ENCODE results near the gene ELAVL3. TPM values are rescaled to one million over a fixed set of nuclear protein-coding genes. Genes with fewer than 3 reads are reported as not detected.
"Not testable (repeated sequence)": the region's sequence is repeated elsewhere in the genome, so short reads cannot be mapped to it uniquely, and the experiment has no call there.

Gene ELAVL3
- total RNA-seq, 2 experiments from 2014 or later = 0.66 TPM; not detected in 1

DNA sequence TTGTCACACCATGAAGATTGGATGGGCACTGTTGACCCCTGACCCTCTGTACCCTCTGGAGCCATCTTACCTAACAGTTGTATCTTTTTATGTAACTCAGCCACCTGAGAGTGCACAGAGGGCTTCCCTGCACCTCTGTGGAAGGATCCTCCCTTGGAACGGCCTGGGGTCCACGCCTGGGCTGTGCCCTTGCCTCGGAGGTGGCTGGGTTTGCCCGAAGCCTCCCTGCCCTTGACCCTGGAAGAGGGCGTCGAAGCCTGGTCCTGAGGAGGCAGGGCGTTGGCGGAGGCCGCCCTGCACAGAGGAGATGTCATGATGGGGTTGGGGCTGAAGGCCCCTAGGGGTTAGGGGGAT is 46.2 kb downstream of the ELAVL3 start:
- H3K27ac ChIP-seq (ENCODE audit: low read depth in 1 of 2, low read length in 2 of 2) = peak overlapping the region; percentile 58 to 83
- ChIA-PET CTCF (interaction anchor here (0.6 to 3.7 kb wide), 15 partner anchors 8 to 776 kb away, joined by 3 to 38 read pairs (median 6); partner anchors contain the start of genes CCDC159, SWSAP1 and TMEM205), POLR2A (interaction anchor here (0.6 to 1.7 kb wide), 8 partner anchors 13 to 553 kb away, joined by 3 to 40 read pairs (median 6); partner anchors contain the start of genes ELOF1 and SWSAP1)
- H3K27me3 Mint-ChIP-seq = no peaks in the 10 kb centered on the region
- H3K36me3 Mint-ChIP-seq (ENCODE audit: low read depth) = peaks cover 32% of the 10 kb centered on the region
- H3K9me3 ChIP-seq (ENCODE audit: control insufficient read depth in 1 of 2, insufficient read depth in 1 of 2, low read length in 2 of 2) = no peaks in the 10 kb centered on the region
- H3K36me3 ChIP-seq (ENCODE audit: insufficient read depth, low read length) = peaks cover 21% of the 10 kb centered on the region
- H3K27me3 ChIP-seq (ENCODE audit: control insufficient read depth in 1 of 2, insufficient read depth in 2 of 2, low read length in 2 of 2) = no peaks in the 10 kb centered on the region
- ATAC-seq (ENCODE audit: poor library complexity) (peak; percentile 2), DNase-seq (no peak)
- intact Hi-C loops (cut with DNase I, micrococcal nuclease) = loop anchor here (1.0 to 10.0 kb wide), 8 partner anchors 48 to 303 kb away; partner anchors contain the start of genes CCDC159 (in 2 of the 2), ELAVL3 (in 2 of the 2), TMEM205 (in 2 of the 2) and ZNF823 (in 1 of the 2)
- H3K4me3 ChIP-seq (ENCODE audit: low read length) = peak overlapping the region; percentile 90
- peak overlapping the region; percentile 96 for H3K4me3 Mint-ChIP-seq
- no peaks in the 10 kb centered on the region for H3K9me3 Mint-ChIP-seq
- TF ChIP-seq, protein P1, sequence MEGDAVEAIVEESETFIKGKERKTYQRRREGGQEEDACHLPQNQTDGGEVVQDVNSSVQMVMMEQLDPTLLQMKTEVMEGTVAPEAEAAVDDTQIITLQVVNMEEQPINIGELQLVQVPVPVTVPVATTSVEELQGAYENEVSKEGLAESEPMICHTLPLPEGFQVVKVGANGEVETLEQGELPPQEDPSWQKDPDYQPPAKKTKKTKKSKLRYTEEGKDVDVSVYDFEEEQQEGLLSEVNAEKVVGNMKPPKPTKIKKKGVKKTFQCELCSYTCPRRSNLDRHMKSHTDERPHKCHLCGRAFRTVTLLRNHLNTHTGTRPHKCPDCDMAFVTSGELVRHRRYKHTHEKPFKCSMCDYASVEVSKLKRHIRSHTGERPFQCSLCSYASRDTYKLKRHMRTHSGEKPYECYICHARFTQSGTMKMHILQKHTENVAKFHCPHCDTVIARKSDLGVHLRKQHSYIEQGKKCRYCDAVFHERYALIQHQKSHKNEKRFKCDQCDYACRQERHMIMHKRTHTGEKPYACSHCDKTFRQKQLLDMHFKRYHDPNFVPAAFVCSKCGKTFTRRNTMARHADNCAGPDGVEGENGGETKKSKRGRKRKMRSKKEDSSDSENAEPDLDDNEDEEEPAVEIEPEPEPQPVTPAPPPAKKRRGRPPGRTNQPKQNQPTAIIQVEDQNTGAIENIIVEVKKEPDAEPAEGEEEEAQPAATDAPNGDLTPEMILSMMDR (IDR thresholded peaks at IDR 0.05) = no peak
- H3K4me1 ChIP-seq (ENCODE audit: insufficient read depth, low read length) = peaks cover 26% of the 10 kb centered on the region
- H3K27ac Mint-ChIP-seq = peak overlapping the region; percentile 84
- H3K4me1 Mint-ChIP-seq (ENCODE audit: low read depth) = peaks cover 21% of the 10 kb centered on the region

DNA sequence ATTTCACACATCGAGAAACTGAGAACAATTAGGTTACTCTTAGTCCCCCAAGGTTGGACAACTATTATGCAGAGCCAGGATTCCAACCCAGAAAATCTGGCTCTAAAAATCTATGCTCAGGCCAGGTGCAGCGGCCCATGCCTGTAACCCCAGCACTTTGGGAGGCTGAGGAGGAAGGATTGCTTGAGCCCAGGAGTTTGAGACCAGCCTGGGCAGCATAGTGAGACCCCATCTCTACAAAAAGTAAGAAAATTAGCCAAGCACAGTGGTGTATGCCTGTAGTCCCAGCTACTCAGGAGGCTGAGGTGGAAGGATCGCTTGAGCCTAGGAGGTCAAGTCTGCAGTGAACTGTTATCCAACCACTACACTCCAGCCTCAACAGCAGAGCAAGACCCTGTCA is 47.3 kb downstream of the ELAVL3 start:
- H3K27ac Mint-ChIP-seq; ATAC-seq (ENCODE audit: poor library complexity); CTCF ChIA-PET; DNase-seq; H3K9me3 ChIP-seq (ENCODE audit: control insufficient read depth in 1 of 2, insufficient read depth in 1 of 2, low read length in 2 of 2); H3K4me3 ChIP-seq (ENCODE audit: low read length); H3K27me3 Mint-ChIP-seq; H3K27me3 ChIP-seq (ENCODE audit: control insufficient read depth in 1 of 2, insufficient read depth in 2 of 2, low read length in 2 of 2); H3K9me3 Mint-ChIP-seq; H3K4me3 Mint-ChIP-seq; POLR2A ChIA-PET; H3K27ac ChIP-seq (ENCODE audit: low read depth in 1 of 2, low read length in 2 of 2): not testable (repeated sequence)
- Mint-ChIP-seq H3K4me1 (ENCODE audit: low read depth) (peaks cover 21% of the 10 kb centered on the region), H3K36me3 (ENCODE audit: low read depth) (peaks cover 27% of the 10 kb centered on the region)
- Histone ChIP-seq H3K36me3 (ENCODE audit: insufficient read depth, low read length) (peaks cover 17% of the 10 kb centered on the region), H3K4me1 (ENCODE audit: insufficient read depth, low read length) (peaks cover 26% of the 10 kb centered on the region)
- intact Hi-C loops (cut with DNase I, micrococcal nuclease) = loop anchor here (5.0 to 10.0 kb wide), 3 partner anchors 51 to 304 kb away; partner anchors contain the start of genes ELAVL3 (in 1 of the 2) and ZNF823 (in 1 of the 2)

DNA sequence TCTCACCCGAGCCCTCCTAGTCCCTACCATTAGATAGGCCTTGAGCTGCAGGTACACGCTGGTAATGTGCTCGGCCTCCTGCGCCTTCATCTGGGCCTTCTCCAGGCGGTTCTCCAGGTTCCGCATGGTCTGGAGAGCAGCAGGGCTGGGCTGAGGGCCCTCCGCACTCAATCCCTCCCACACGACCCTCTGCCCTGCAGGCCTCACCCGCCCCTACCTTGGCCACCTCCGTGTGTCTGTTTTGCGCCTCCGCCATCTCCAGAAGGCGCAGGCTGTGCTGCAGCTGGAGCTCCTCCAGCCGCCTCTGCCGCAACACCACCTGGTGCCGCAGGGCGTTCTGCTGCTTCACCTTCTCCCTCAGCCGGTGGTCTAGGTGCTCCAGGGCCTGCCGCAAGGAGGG is 54.2 kb downstream of the ELAVL3 start:
- DNase-seq (no peak), ATAC-seq (ENCODE audit: poor library complexity) (no peak)
- ChIA-PET CTCF (interaction anchor here (1.4 kb wide), 1 partner anchor 8 kb away, joined by 4 read pairs; the partner anchor contains the start of genes ODAD3 and PRKCSH), POLR2A (no interaction called here)
- H3K27me3 ChIP-seq (ENCODE audit: control insufficient read depth in 1 of 2, insufficient read depth in 2 of 2, low read length in 2 of 2) = peaks cover 23 to 26% of the 10 kb centered on the region in 2 experiments
- Mint-ChIP-seq H3K4me1 (ENCODE audit: low read depth) (peaks cover 18% of the 10 kb centered on the region), H3K27me3 (peaks cover 24% of the 10 kb centered on the region), H3K9me3 (no peaks in the 10 kb centered on the region), H3K4me3 (no peak overlapping the region), H3K27ac (no peak overlapping the region), H3K36me3 (ENCODE audit: low read depth) (no peaks in the 10 kb centered on the region)
- H3K4me1 ChIP-seq (ENCODE audit: insufficient read depth, low read length) = peaks cover 26% of the 10 kb centered on the region
- no peak overlapping the region for H3K4me3 ChIP-seq (ENCODE audit: low read length)
- TF ChIP-seq, protein P1 (IDR thresholded peaks at IDR 0.05) = no peak
- H3K27ac ChIP-seq (ENCODE audit: low read depth in 1 of 2, low read length in 2 of 2) = no peak overlapping the region
- H3K9me3 ChIP-seq (ENCODE audit: control insufficient read depth in 1 of 2, insufficient read depth in 1 of 2, low read length in 2 of 2) = peaks cover 0 to 23% of the 10 kb centered on the region in 2 experiments
- intact Hi-C loops (cut with DNase I, micrococcal nuclease) = no loop called here
- no peaks in the 10 kb centered on the region for H3K36me3 ChIP-seq (ENCODE audit: insufficient read depth, low read length)
